Nephron (organoid): ENCODE measurements around the gene CHST8.

Experiments used
- H3K27ac Mint-ChIP-seq, 3 experiments: 2 replicates each; pipeline ENCODE4 v1.8.0; 2020; ENCODE audit warnings: mixed read lengths in 3 of 3, mild to moderate bottlenecking in 2 of 3, moderate library complexity in 1 of 3
- H3K27me3 Mint-ChIP-seq: 2 replicates; pipeline ENCODE4 v1.8.0; 2021; ENCODE audit warnings: low read depth, mild to moderate bottlenecking, moderate library complexity, mixed read lengths
- H3K36me3 Mint-ChIP-seq: 2 replicates; pipeline ENCODE4 v1.8.0; 2020; ENCODE audit warnings: low read depth, mixed read lengths
- H3K4me1 Mint-ChIP-seq: 2 replicates; pipeline ENCODE4 v1.8.0; 2020; ENCODE audit warnings: mixed read lengths
- H3K4me3 Mint-ChIP-seq, 3 experiments: 2 replicates each; pipeline ENCODE4 v1.8.0; 2020; ENCODE audit warnings: mild to moderate bottlenecking in 3 of 3, mixed read lengths in 3 of 3, moderate library complexity in 2 of 3
- H3K9me3 Mint-ChIP-seq: 2 replicates; pipeline ENCODE4 v1.8.0; 2020; ENCODE audit warnings: mixed read lengths
- TF ChIP-seq, protein P1 (sequence below), 3 experiments: fragments of 200-600 bp; sonication (generic); IDR thresholded peaks; one replicate each; pipeline ENCODE4 v1.5.0; 2021; ENCODE audit warnings: antibody characterized with exemption in 3 of 3; ENCODE audit not compliant: unreplicated experiment in 3 of 3

The CHST8 gene

DNA sequence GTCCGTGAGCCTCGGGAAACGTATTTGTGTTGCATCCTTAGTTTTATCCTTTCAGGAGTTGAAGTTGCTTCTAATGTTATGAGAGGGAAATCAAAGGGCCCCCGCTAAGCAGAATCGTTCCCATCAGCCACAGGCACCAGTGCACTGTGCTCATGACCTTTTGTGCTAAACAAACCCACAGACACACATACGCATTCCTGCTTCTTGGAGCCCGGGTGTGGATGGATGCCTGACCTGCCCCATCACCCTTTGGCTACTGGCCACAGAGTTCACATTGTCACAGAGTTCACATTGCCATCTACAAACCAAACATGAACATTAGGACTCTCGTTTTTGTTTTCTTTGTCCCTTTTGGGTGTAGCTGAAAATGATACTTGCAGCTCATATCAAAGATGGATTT is 47.2 kb downstream of the CHST8 start:
- TF ChIP-seq, protein P1, sequence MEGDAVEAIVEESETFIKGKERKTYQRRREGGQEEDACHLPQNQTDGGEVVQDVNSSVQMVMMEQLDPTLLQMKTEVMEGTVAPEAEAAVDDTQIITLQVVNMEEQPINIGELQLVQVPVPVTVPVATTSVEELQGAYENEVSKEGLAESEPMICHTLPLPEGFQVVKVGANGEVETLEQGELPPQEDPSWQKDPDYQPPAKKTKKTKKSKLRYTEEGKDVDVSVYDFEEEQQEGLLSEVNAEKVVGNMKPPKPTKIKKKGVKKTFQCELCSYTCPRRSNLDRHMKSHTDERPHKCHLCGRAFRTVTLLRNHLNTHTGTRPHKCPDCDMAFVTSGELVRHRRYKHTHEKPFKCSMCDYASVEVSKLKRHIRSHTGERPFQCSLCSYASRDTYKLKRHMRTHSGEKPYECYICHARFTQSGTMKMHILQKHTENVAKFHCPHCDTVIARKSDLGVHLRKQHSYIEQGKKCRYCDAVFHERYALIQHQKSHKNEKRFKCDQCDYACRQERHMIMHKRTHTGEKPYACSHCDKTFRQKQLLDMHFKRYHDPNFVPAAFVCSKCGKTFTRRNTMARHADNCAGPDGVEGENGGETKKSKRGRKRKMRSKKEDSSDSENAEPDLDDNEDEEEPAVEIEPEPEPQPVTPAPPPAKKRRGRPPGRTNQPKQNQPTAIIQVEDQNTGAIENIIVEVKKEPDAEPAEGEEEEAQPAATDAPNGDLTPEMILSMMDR (IDR thresholded peaks at IDR 0.05; ENCODE audit: unreplicated experiment in 3 of 3) = no peak
- no peak overlapping the region for H3K27ac Mint-ChIP-seq
- H3K4me3 Mint-ChIP-seq = no peak overlapping the region
- no peaks in the 10 kb centered on the region for H3K4me1 Mint-ChIP-seq
- H3K36me3 Mint-ChIP-seq = no peaks in the 10 kb centered on the region
- H3K27me3 Mint-ChIP-seq = peaks cover 60% of the 10 kb centered on the region
- no peaks in the 10 kb centered on the region for H3K9me3 Mint-ChIP-seq

DNA sequence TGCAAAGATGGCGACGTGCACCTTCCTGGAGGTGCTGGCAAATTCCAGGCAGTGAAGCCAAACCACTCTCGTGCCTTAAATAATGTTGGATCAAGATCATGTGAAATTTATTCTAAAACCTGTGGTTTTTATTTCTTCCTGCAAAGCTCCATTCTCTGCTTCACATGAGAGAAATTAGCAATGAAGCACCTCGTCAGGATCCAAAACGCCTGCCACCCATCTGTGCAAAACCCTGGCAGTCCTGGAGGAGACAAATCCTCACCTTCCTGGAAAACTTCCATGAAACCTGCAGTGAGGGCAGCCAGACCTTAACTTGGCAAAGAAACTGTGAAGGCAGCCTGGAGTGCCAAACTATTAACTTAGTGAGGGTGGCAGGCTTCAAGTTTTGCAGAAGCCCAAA is 47.6 kb downstream of the CHST8 start:
- no peaks in the 10 kb centered on the region for H3K9me3 Mint-ChIP-seq
- H3K4me3 Mint-ChIP-seq = no peak overlapping the region
- peaks cover 60% of the 10 kb centered on the region for H3K27me3 Mint-ChIP-seq
- TF ChIP-seq, protein P1 (IDR thresholded peaks at IDR 0.05; ENCODE audit: unreplicated experiment in 3 of 3) = no peak
- H3K36me3 Mint-ChIP-seq = no peaks in the 10 kb centered on the region
- H3K27ac Mint-ChIP-seq = no peak overlapping the region
- H3K4me1 Mint-ChIP-seq = no peaks in the 10 kb centered on the region

DNA sequence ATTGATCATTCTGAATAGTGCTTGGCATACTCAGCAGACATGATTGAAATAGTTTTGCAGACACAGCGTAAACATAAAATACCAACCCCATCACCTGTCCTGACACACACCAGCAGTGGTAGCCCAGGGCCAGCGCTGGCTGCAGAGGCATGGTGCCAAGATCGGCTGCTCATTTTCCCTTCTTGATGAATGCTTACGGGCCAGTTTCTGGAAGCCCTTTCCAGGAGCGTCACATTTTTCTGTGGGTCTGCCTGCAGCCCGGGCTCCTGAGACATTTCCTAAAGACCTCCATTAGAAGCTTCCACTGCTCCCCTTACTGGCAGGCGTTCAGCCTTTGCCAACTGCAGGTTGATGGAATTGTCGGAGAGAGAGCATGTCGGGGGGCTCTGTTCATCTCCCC is 48.6 kb downstream of the CHST8 start:
- no peaks in the 10 kb centered on the region for H3K36me3 Mint-ChIP-seq
- H3K4me1 Mint-ChIP-seq = no peaks in the 10 kb centered on the region
- TF ChIP-seq, protein P1 (IDR thresholded peaks at IDR 0.05; ENCODE audit: unreplicated experiment in 3 of 3) = no peak
- peaks cover 63% of the 10 kb centered on the region for H3K27me3 Mint-ChIP-seq
- no peak overlapping the region for H3K4me3 Mint-ChIP-seq
- H3K9me3 Mint-ChIP-seq = no peaks in the 10 kb centered on the region
- no peak overlapping the region for H3K27ac Mint-ChIP-seq

DNA sequence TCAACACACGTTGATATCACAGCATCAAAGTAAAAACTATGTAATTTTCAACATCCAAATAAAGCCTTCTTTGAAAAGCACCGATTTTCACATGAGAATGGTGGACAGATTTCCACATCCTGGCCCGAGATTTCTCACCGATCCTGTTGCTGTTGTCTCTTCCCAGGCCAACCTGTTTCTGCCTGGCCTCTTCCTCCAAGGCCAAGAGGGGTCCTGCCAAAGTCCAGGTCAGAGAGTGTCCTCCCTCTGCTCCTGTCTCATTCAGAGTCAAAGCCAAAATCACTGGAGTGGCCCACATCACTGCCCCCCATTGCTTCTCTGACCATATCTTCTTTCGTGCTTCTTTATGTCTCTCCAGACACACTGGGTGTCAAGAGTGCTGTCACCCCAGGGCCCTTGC is 49.5 kb downstream of the CHST8 start:
- H3K9me3 Mint-ChIP-seq = no peaks in the 10 kb centered on the region

DNA sequence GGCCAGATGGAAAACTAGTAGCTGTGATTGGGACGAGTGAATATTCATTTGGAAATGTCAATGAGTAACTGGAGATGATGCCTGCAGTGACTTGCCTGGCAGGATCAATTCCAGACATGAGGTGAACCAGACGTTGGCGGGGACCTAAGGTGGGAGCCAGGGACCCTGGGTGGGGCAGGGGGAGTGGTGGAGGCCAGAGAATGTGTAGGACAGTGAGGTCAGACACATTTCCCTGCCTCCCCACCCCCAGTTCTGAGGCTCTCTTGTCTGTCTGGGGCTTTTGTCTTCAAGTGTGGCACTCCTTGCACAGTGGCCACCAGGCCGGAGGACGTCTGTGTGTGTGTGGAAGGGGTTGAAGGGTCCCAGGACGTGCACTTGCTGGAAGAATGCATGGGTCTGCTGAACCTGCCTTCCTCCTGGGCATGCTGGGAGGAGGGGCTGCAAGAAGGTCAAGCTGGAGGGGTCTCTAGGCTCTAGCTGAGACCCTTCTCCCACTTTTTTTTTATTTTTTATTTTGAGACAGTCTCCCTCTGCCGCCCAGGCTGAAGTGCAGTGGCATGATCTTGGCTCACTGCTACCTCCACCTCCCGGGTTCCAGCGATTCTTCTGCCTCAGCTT is 51.6 kb downstream of the CHST8 start:
- Mint-ChIP-seq H3K4me3 (no peak overlapping the region), H3K27ac (no peak overlapping the region), H3K4me1 (no peaks in the 10 kb centered on the region), H3K36me3 (no peaks in the 10 kb centered on the region), H3K9me3 (no peaks in the 10 kb centered on the region), H3K27me3 (peaks cover 58% of the 10 kb centered on the region)
- TF ChIP-seq, protein P1 (IDR thresholded peaks at IDR 0.05; ENCODE audit: unreplicated experiment in 3 of 3) = no peak

More for the DNA sequence above, 49.5 kb downstream of the CHST8 start:
- H3K36me3 Mint-ChIP-seq = no peaks in the 10 kb centered on the region
- peaks cover 63% of the 10 kb centered on the region for H3K27me3 Mint-ChIP-seq
- no peak overlapping the region for H3K27ac Mint-ChIP-seq
- TF ChIP-seq, protein P1 (IDR thresholded peaks at IDR 0.05; ENCODE audit: unreplicated experiment in 3 of 3) = no peak
- no peaks in the 10 kb centered on the region for H3K4me1 Mint-ChIP-seq
- H3K4me3 Mint-ChIP-seq = no peak overlapping the region

DNA sequence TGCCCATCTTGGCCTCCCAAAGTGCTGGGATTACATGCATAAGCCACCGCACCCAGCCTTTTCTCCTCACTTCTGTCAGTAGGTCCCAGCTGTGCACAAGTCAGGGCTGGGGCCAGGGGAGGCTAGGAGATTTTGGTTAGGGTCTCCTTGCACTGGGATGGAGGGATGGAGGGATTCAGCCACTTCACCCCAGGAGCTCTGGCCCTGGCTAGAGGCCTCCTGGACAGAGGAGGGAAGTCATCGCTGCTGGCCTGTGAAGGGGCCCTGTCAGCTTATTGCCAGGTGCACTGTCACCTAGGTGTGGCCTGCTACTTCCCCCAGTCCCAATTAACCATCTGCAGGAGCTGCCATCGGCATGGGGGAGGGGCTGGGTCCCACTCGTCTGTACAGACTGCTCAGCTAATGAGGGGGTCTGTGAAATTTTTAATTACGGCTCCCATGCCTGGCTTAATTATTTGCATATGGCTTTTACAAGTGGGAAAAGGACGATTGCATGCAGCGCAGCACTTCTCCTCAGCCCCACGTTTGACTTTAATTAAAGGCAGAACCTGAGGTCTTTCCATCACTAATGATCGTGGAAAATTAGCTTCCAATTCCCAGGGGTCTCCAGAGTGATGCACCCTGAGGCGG is 52.4 kb downstream of the CHST8 start:
- H3K27me3 Mint-ChIP-seq = peaks cover 53% of the 10 kb centered on the region
- no peaks in the 10 kb centered on the region for H3K4me1 Mint-ChIP-seq
- no peaks in the 10 kb centered on the region for H3K9me3 Mint-ChIP-seq
- H3K36me3 Mint-ChIP-seq = no peaks in the 10 kb centered on the region
- no peak overlapping the region for H3K4me3 Mint-ChIP-seq
- TF ChIP-seq, protein P1 (IDR thresholded peaks at IDR 0.05; ENCODE audit: unreplicated experiment in 3 of 3) = no peak
- no peak overlapping the region for H3K27ac Mint-ChIP-seq
